Endodermal cell (in vitro differentiated cells): ENCODE data around the gene MBOAT1. TPM values are rescaled to one million over a fixed set of nuclear protein-coding genes. Genes with fewer than 3 reads are reported as not detected.

Source experiments
- DNase-seq: peaks from one replicate; pipeline ENCODE4 v3.0.0-alpha.2; 2017
- H3K27ac ChIP-seq: 2 replicates; pipeline ENCODE4 v1.5.1; 2013; ENCODE audit warnings: mild to moderate bottlenecking, low read depth, low read length, moderate library complexity
- H3K27me3 ChIP-seq: 2 replicates; pipeline ENCODE4 v1.6.1; 2013; ENCODE audit warnings: mild to moderate bottlenecking, low read length, moderate library complexity; ENCODE audit not compliant: insufficient read depth, control insufficient read depth, poor library complexity, severe bottlenecking
- H3K36me3 ChIP-seq: 2 replicates; pipeline ENCODE4 v1.7.0; 2013; ENCODE audit warnings: mild to moderate bottlenecking, low read length, moderate library complexity; ENCODE audit not compliant: control insufficient read depth, insufficient read depth
- H3K4me1 ChIP-seq: one replicate; pipeline ENCODE4 v1.7.0; 2013; ENCODE audit warnings: low read length; ENCODE audit not compliant: control insufficient read depth, insufficient read depth
- H3K4me3 ChIP-seq: 2 replicates; pipeline ENCODE4 v1.5.1; 2013; ENCODE audit warnings: mild to moderate bottlenecking, low read length, moderate library complexity
- H3K9ac ChIP-seq: 2 replicates; pipeline ENCODE4 v1.6.1; 2013; ENCODE audit warnings: mild to moderate bottlenecking, low read length, moderate library complexity; ENCODE audit not compliant: poor library complexity, severe bottlenecking; ENCODE audit errors: extremely low read depth
- H3K9me3 ChIP-seq: 2 replicates; pipeline ENCODE4 v1.6.1; 2013; ENCODE audit warnings: mild to moderate bottlenecking, low read length, moderate library complexity; ENCODE audit not compliant: control insufficient read depth
- H3K27ac Mint-ChIP-seq: 2 replicates; pipeline ENCODE4 v1.8.0; 2020; ENCODE audit warnings: mixed read lengths
- H3K27me3 Mint-ChIP-seq: 2 replicates; pipeline ENCODE4 v1.8.0; 2021; ENCODE audit warnings: mild to moderate bottlenecking, mixed read lengths; ENCODE audit not compliant: insufficient read depth
- H3K36me3 Mint-ChIP-seq: 2 replicates; pipeline ENCODE4 v1.8.0; 2020; ENCODE audit warnings: low read depth, mixed read lengths
- H3K4me1 Mint-ChIP-seq: 2 replicates; pipeline ENCODE4 v1.8.0; 2020; ENCODE audit warnings: mixed read lengths
- H3K4me3 Mint-ChIP-seq: 2 replicates; pipeline ENCODE4 v1.8.0; 2020; ENCODE audit warnings: mild to moderate bottlenecking, moderate library complexity, mixed read lengths
- H3K9me3 Mint-ChIP-seq: 2 replicates; pipeline ENCODE4 v1.8.0; 2020; ENCODE audit warnings: mild to moderate bottlenecking, mixed read lengths
- WGBS, 2 experiments: methylation state at CpG; one replicate each; pipeline versions ENCODE4 v1.1.5 to v1.1.7; 2013; ENCODE audit warnings: missing lambda C conversion rate in 2 of 2, mixed read lengths in 1 of 2; ENCODE audit not compliant: insufficient coverage in 1 of 2, insufficient read length in 1 of 2; 5-methylcytosine and 5-hydroxymethylcytosine counted together
- total RNA-seq, 2 donors: library from RNA; stranded (reverse); fragmentation: NEBNext Ultra II Directional in 1 of 2; extraction: Animal tissue kit (Norgen Biotek cat#: 25700) in 1 of 2; gene quantifications; 2 replicates in 1 of 2; 3 replicates in 1 of 2; pipeline ENCODE4 v1.2.1, GENCODE V29; 2021
- TF ChIP-seq, protein P1 (sequence below): fragments of 200-600 bp; sonication (generic); conservative IDR thresholded peaks from 2 replicates; pipeline ENCODE4 v1.5.0; 2021; ENCODE audit warnings: antibody characterized with exemption, mild to moderate bottlenecking

Gene MBOAT1
- total RNA-seq, 2 donors from 2014 or later = 7.7 to 9.4 TPM

DNA sequence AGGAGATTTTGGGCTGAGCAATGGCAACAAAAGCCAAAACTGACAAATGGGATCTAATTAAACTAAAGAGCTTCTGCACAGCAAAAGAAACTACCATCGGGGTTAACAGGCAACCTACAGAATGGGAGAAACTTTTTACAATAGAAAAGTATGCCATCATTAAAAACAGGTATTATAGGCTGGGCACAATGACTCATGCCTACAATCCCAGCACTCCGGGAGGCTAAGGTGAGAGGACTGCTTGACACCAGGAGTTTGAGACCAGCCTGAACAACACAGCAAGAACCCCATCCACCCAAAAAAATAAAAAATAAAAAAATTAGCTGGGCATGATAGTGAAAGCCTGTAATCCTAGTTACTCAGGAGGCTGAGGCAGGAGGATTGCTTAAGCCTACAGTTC lies 55.4 kb downstream of the MBOAT1 start:
- Histone ChIP-seq H3K27me3 (no peaks in the 10 kb centered on the region), H3K4me1 (peaks cover 8% of the 10 kb centered on the region), H3K9ac (no peak overlapping the region), H3K27ac (no peak overlapping the region), H3K9me3 (no peaks in the 10 kb centered on the region), H3K4me3 (no peak overlapping the region), H3K36me3 (no peaks in the 10 kb centered on the region)
- Mint-ChIP-seq H3K4me3 (no peak overlapping the region), H3K9me3 (peaks cover 3% of the 10 kb centered on the region), H3K27me3 (no peaks in the 10 kb centered on the region), H3K4me1 (peaks cover 20% of the 10 kb centered on the region), H3K27ac (no peak overlapping the region), H3K36me3 (peaks cover 2% of the 10 kb centered on the region)
- WGBS, 2 experiments = 81 to 100% methylated on average over 1 to 2 of the region's 2 CpGs
- DNase-seq = no peak
- TF ChIP-seq, protein P1, sequence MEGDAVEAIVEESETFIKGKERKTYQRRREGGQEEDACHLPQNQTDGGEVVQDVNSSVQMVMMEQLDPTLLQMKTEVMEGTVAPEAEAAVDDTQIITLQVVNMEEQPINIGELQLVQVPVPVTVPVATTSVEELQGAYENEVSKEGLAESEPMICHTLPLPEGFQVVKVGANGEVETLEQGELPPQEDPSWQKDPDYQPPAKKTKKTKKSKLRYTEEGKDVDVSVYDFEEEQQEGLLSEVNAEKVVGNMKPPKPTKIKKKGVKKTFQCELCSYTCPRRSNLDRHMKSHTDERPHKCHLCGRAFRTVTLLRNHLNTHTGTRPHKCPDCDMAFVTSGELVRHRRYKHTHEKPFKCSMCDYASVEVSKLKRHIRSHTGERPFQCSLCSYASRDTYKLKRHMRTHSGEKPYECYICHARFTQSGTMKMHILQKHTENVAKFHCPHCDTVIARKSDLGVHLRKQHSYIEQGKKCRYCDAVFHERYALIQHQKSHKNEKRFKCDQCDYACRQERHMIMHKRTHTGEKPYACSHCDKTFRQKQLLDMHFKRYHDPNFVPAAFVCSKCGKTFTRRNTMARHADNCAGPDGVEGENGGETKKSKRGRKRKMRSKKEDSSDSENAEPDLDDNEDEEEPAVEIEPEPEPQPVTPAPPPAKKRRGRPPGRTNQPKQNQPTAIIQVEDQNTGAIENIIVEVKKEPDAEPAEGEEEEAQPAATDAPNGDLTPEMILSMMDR = no peak

DNA sequence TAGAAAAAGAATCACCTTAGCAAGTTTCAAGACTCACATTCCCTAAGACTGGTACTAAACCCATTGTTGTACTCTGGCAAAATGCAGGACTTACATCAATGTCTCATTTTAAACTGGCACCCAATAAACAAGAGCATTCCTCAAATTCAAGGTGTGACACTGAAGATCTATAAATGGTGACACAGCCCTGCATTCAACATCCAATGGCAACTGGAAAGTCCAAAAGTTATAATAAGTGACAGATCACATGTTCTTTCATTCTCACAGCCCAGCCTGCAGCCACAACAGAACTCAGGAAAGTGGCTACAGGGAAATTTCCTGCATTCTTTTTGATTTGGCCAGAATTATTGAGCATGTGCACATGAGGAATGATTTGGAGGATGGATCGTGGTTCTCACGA lies 57.5 kb downstream of the MBOAT1 start:
- H3K4me3 Mint-ChIP-seq = no peak overlapping the region
- H3K27me3 ChIP-seq = no peaks in the 10 kb centered on the region
- DNase-seq = no peak
- H3K9ac ChIP-seq = no peak overlapping the region
- H3K4me3 ChIP-seq = no peak overlapping the region
- H3K27ac ChIP-seq = no peak overlapping the region
- TF ChIP-seq, protein P1 = no peak
- 96 to 100% methylated on average over 2 of the region's 2 CpGs for WGBS, 2 experiments
- no peaks in the 10 kb centered on the region for H3K27me3 Mint-ChIP-seq
- H3K36me3 ChIP-seq = no peaks in the 10 kb centered on the region
- no peak overlapping the region for H3K27ac Mint-ChIP-seq
- no peaks in the 10 kb centered on the region for H3K9me3 ChIP-seq
- H3K36me3 Mint-ChIP-seq = peaks cover 9% of the 10 kb centered on the region
- H3K4me1 ChIP-seq = peaks cover 8% of the 10 kb centered on the region
- peaks cover 10% of the 10 kb centered on the region for H3K4me1 Mint-ChIP-seq
- peaks cover 3% of the 10 kb centered on the region for H3K9me3 Mint-ChIP-seq

DNA sequence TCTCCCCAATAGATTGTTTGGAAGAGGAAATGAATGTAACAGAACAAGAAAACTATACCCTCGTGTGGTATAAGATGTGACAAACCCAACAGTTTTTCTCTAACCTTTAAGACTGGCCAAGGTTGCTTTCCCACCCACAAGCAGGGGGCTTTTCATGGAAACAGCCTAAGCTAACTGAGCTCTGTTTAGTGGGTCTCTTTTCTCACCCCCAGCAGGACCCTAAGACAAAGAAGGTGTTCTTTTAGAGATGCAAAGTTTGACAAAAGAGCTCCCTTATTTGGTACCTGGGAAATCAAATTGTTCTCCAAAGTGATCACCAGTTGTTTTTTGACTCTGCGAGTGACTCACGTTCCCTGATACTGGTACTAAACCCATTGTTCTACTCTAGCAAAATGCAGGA lies 59.1 kb downstream of the MBOAT1 start:
- Mint-ChIP-seq H3K4me3 (no peak overlapping the region), H3K9me3 (peaks cover 3% of the 10 kb centered on the region), H3K27ac (no peak overlapping the region), H3K36me3 (peaks cover 9% of the 10 kb centered on the region), H3K27me3 (no peaks in the 10 kb centered on the region), H3K4me1 (peaks cover 10% of the 10 kb centered on the region)
- peak; percentile 47 for DNase-seq
- Histone ChIP-seq H3K4me3 (peak overlapping the region; percentile 39), H3K27ac (no peak overlapping the region), H3K9me3 (no peaks in the 10 kb centered on the region), H3K4me1 (peaks cover 8% of the 10 kb centered on the region), H3K36me3 (no peaks in the 10 kb centered on the region), H3K9ac (no peak overlapping the region), H3K27me3 (no peaks in the 10 kb centered on the region)
- 62 to 100% methylated on average over 1 to 3 of the region's 3 CpGs for WGBS, 2 experiments
- TF ChIP-seq, protein P1 = no peak
